Activated T-cell treated with anti-CD3 and anti-CD28 coated beads for 1 hour (primary cell): ENCODE data around the gene LRWD1.
"Not testable (repeated sequence)": the region's sequence is repeated elsewhere in the genome, so short reads cannot be mapped to it uniquely, and the experiment has no call there.

Experiments
- DNase-seq: peaks from one replicate; pipeline ENCODE4 v3.0.0-alpha.2; 2020; ENCODE audit warnings: low read depth

The LRWD1 gene

GRCh38 chr7:102496861-102497260 is 32.1 kb downstream of the LRWD1 start:
- DNase-seq = not testable (repeated sequence)

GRCh38 chr7:102497308-102497707 is 32.5 kb downstream of the LRWD1 start:
- not testable (repeated sequence) for DNase-seq

GRCh38 chr7:102498321-102498720 is 33.5 kb downstream of the LRWD1 start:
- DNase-seq = not testable (repeated sequence)

- DNase-seq = not testable (repeated sequence)
These were observed 38.4 kb downstream of the LRWD1 start for GRCh38 chr7:102503141-102503540.

GRCh38 chr7:102505298-102506185 is 40.8 kb downstream of the LRWD1 start:
- not testable (repeated sequence) for DNase-seq

- not testable (repeated sequence) for DNase-seq
These were observed 42.8 kb downstream of the LRWD1 start for GRCh38 chr7:102507410-102508088.

GRCh38 chr7:102510575-102510974 is 45.8 kb downstream of the LRWD1 start:
- not testable (repeated sequence) for DNase-seq

GRCh38 chr7:102511860-102512522 is 47.2 kb downstream of the LRWD1 start:
- DNase-seq = not testable (repeated sequence)

- DNase-seq = not testable (repeated sequence)
These were observed 47.9 kb downstream of the LRWD1 start for GRCh38 chr7:102512642-102513221.

GRCh38 chr7:102514881-102515721 is 50.3 kb downstream of the LRWD1 start:
- DNase-seq = not testable (repeated sequence)

- not testable (repeated sequence) for DNase-seq
These were observed 51.1 kb downstream of the LRWD1 start for GRCh38 chr7:102515889-102516288.

GRCh38 chr7:102516951-102517350 is 52.2 kb downstream of the LRWD1 start:
- not testable (repeated sequence) for DNase-seq

GRCh38 chr7:102517550-102518147 is 52.9 kb downstream of the LRWD1 start, which contains the start of gene RASA4B:
TSS of gene RASA4B (minus strand) at chr7:102517777. CDS start at chr7:102517710, 67 bp downstream.
- not testable (repeated sequence) for DNase-seq

GRCh38 chr7:102520797-102521196 is 56.0 kb downstream of the LRWD1 start:
- DNase-seq = not testable (repeated sequence)
